ENCODE measurements around the gene GUCD1.
"Not testable (repeated sequence)": the region's sequence is repeated elsewhere in the genome, so short reads cannot be mapped to it uniquely, and the experiment has no call there.

GUCD1 gene

GRCh38 chr22:24563246-24563645 is 8.3 kb upstream of the GUCD1 start:
- no peak for DNase-seq

GRCh38 chr22:24559471-24559870 is 4.5 kb upstream of the GUCD1 start:
- no peak for DNase-seq

- peak; percentile 97 for DNase-seq
Measured at GRCh38 chr22:24555165-24556039, 464 bp upstream of the GUCD1 start, which contains the start of gene SNRPD3. TSS of gene SNRPD3 (plus strand) at chr22:24555999. CDS start at chr22:24557675, 1,676 bp downstream.

GRCh38 chr22:24553597-24554312 is 1.2 kb downstream of the GUCD1 start:
- no peak for DNase-seq

- not testable (repeated sequence) for DNase-seq
Measured at GRCh38 chr22:24552503-24553286, 2.2 kb downstream of the GUCD1 start.

GRCh38 chr22:24550902-24551435 is 4.0 kb downstream of the GUCD1 start:
- no peak for DNase-seq

GRCh38 chr22:24550028-24550901 is 4.7 kb downstream of the GUCD1 start:
- DNase-seq, result no peak

GRCh38 chr22:24548812-24549211 is 6.1 kb downstream of the GUCD1 start:
- DNase-seq, result no peak

GRCh38 chr22:24543679-24544243 is 11.2 kb downstream of the GUCD1 start:
- no peak for DNase-seq

- no peak for DNase-seq
Measured at GRCh38 chr22:24543185-24543601, 11.7 kb downstream of the GUCD1 start.

- DNase-seq, result no peak
Measured at GRCh38 chr22:24542641-24543040, 12.3 kb downstream of the GUCD1 start.

GRCh38 chr22:24541681-24542515 is 13.0 kb downstream of the GUCD1 start:
- no peak for DNase-seq

- no peak for DNase-seq
Measured at GRCh38 chr22:24540470-24540869, 14.5 kb downstream of the GUCD1 start.

- no peak for DNase-seq
Measured at GRCh38 chr22:24536089-24536488, 18.8 kb downstream of the GUCD1 start.

- no peak for DNase-seq
Measured at GRCh38 chr22:24535348-24535747, 19.6 kb downstream of the GUCD1 start.

- no peak for DNase-seq
Measured at GRCh38 chr22:24532075-24532474, 22.9 kb downstream of the GUCD1 start.

- not testable (repeated sequence) for DNase-seq
Measured at GRCh38 chr22:24530968-24531367, 24.0 kb downstream of the GUCD1 start.

GRCh38 chr22:24529898-24530297 is 25.0 kb downstream of the GUCD1 start:
- DNase-seq, result no peak

- no peak for DNase-seq
Measured at GRCh38 chr22:24526191-24526590, 28.7 kb downstream of the GUCD1 start.

- DNase-seq, result peak; percentile 25
Measured at GRCh38 chr22:24525416-24526037, 29.4 kb downstream of the GUCD1 start.

Measured in NCI-H1105 (cell line).